Upper lobe of right lung (tissue), 1 donor: ENCODE data around the gene IL12RB2. TPM values are rescaled to one million over a fixed set of nuclear protein-coding genes. Genes with fewer than 3 reads are reported as not detected.

ENCODE experiments used
- ATAC-seq: fragments of 200-7000 bp; cut with Tn5 transposase; one replicate; pipeline ENCODE4 v1.9.1; 2020; ENCODE audit warnings: mild to moderate bottlenecking, moderate library complexity
- DNase-seq: peaks from one replicate; pipeline ENCODE4 v3.0.0-alpha.2; 2020
- H3K27ac ChIP-seq: fragments of 200-600 bp; one replicate; pipeline ENCODE4 v1.8.0; 2022
- H3K27me3 ChIP-seq: fragments of 200-600 bp; one replicate; pipeline ENCODE4 v1.8.0; 2022; ENCODE audit warnings: mild to moderate bottlenecking
- H3K36me3 ChIP-seq: fragments of 200-600 bp; one replicate; pipeline ENCODE4 v1.8.0; 2022
- H3K4me1 ChIP-seq: fragments of 200-600 bp; one replicate; pipeline ENCODE4 v1.8.0; 2022
- H3K4me3 ChIP-seq: fragments of 200-600 bp; one replicate; pipeline ENCODE4 v1.8.0; 2022; ENCODE audit warnings: mild to moderate bottlenecking
- H3K9me3 ChIP-seq: fragments of 200-600 bp; one replicate; pipeline ENCODE4 v1.8.0; 2022
- CTCF ChIP-seq: fragments of 200-600 bp; IDR thresholded peaks from one replicate; pipeline ENCODE4 v1.8.0; 2022; ENCODE audit warnings: antibody characterized with exemption
- intact Hi-C: fragments of 100-400 bp; cut with DNase I; formaldehyde crosslinking; loops from one replicate; pipeline ENCODE4 v1.11.0; 2022
- total RNA-seq: library from RNA; stranded (reverse); fragmentation: NEBNext Ultra II Directional; extraction: Animal tissue kit (Norgen Biotek cat#: 25700); gene quantifications from one replicate; pipeline ENCODE4 v1.2.1, GENCODE V29; 2021
- donor health status: DM: no; HTN: yes; CAD: no; lungs with severe emphysema.

Gene IL12RB2
- total RNA-seq, 1 donor from 2014 or later = 0.87 TPM

DNA sequence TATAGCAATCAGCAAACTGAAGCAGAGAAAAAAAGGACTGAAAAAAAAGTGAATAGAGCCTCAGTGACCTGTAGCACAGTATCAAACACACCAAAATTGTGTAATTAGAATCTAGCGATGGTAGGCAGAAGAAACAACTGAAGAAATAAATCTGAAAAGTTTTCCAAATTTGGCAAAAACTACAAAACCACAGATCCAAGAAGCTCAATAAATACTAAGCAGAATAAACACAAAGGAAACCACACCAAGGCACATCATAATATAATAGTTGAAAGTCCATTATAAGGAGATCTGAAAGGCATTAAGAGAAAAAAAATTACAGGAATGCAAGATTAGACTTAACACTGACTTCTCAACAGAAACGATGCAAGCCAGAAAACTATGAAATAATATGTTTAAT, 7.1 kb upstream of the IL12RB2 start:
- Histone ChIP-seq H3K4me3 (no peak overlapping the region), H3K4me1 (no peaks in the 10 kb centered on the region), H3K9me3 (no peaks in the 10 kb centered on the region), H3K27ac (no peak overlapping the region), H3K36me3 (no peaks in the 10 kb centered on the region), H3K27me3 (no peaks in the 10 kb centered on the region)
- no peak for DNase-seq
- intact Hi-C loops = no loop called here
- TF ChIP-seq CTCF = no peak
- no peak for ATAC-seq

DNA sequence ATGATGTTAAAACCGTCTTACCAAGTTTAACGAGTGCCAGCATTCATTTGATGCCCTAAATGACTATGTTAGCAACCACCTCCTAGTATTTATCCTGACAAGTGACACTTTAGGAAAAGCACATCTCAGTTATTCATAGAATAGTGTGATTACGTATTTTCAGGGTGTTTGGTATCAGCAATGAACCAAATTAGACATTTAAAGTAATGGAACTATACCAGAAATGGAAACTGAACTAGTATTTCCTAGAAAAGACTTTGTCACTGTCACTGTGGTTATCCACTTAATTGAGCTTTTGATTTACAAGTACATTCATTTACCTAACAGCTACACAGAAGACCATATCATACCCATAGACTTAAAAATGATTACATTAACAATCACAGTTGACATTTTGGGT, 3.6 kb upstream of the IL12RB2 start:
- no peaks in the 10 kb centered on the region for H3K4me1 ChIP-seq
- H3K27ac ChIP-seq = no peak overlapping the region
- intact Hi-C loops = no loop called here
- H3K4me3 ChIP-seq = no peak overlapping the region
- H3K36me3 ChIP-seq = no peaks in the 10 kb centered on the region
- DNase-seq = no peak
- H3K27me3 ChIP-seq = peaks cover 23% of the 10 kb centered on the region
- TF ChIP-seq CTCF = no peak
- no peaks in the 10 kb centered on the region for H3K9me3 ChIP-seq
- ATAC-seq = no peak

DNA sequence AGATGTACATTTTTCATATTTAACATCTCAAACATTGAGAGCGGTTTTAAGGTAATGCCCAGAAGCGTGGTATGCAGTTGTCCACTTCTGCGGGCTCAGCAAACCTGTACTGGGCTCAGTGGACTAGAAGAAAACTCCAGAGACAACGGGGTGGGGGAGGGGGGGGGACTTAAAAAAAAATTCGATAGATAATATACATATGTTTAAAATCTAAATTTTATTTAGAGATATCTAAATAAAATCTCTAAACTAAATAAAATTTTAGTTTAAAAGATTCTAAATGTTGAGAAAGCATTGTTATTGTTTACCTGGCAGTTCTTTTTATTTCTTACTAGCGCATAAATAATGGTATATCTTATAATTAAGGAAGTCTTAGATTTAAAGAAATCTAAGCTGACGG, 1.1 kb upstream of the IL12RB2 start:
- H3K9me3 ChIP-seq = no peaks in the 10 kb centered on the region
- no peak overlapping the region for H3K4me3 ChIP-seq
- intact Hi-C loops = no loop called here
- ATAC-seq (no peak), DNase-seq (no peak)
- no peak for TF ChIP-seq CTCF
- H3K27ac ChIP-seq = no peak overlapping the region
- H3K27me3 ChIP-seq = peaks cover 23% of the 10 kb centered on the region
- no peaks in the 10 kb centered on the region for H3K36me3 ChIP-seq
- H3K4me1 ChIP-seq = no peaks in the 10 kb centered on the region

DNA sequence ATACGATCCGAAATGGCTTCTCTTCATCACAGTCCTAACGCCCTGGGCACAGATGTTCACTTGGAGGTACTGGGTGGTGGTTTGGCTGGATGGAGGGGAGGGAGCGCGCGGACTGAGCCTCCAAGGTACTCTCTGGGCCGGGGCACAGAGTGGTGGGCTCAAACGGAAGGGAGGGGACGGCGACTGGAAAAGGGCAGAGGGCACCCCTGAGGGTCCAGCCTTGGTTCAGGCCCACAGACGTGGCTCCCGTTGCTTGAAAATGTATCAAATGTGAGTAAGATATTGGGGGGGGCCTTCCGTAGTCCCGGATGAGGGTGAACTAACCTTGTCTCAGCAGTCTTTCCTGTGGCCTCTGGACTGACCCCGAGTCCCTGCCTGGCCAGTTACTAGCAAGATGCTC, 463 bp downstream of the IL12RB2 start:
- H3K4me3 ChIP-seq = peak overlapping the region; percentile 46
- intact Hi-C loops = no loop called here
- TF ChIP-seq CTCF = no peak
- no peaks in the 10 kb centered on the region for H3K9me3 ChIP-seq
- no peaks in the 10 kb centered on the region for H3K36me3 ChIP-seq
- H3K27ac ChIP-seq = no peak overlapping the region
- H3K27me3 ChIP-seq = peaks cover 23% of the 10 kb centered on the region
- no peaks in the 10 kb centered on the region for H3K4me1 ChIP-seq
- peak; percentile 15 for ATAC-seq
- DNase-seq = no peak

- no peak for DNase-seq
- Histone ChIP-seq H3K27me3 (peaks cover 14% of the 10 kb centered on the region), H3K9me3 (no peaks in the 10 kb centered on the region), H3K4me1 (no peaks in the 10 kb centered on the region), H3K4me3 (no peak overlapping the region), H3K36me3 (no peaks in the 10 kb centered on the region), H3K27ac (no peak overlapping the region)
- intact Hi-C loops = no loop called here
- no peak for TF ChIP-seq CTCF
- no peak for ATAC-seq
Observed at GRCh38 chr1:67312615-67313014, 4.9 kb downstream of the IL12RB2 start.

DNA sequence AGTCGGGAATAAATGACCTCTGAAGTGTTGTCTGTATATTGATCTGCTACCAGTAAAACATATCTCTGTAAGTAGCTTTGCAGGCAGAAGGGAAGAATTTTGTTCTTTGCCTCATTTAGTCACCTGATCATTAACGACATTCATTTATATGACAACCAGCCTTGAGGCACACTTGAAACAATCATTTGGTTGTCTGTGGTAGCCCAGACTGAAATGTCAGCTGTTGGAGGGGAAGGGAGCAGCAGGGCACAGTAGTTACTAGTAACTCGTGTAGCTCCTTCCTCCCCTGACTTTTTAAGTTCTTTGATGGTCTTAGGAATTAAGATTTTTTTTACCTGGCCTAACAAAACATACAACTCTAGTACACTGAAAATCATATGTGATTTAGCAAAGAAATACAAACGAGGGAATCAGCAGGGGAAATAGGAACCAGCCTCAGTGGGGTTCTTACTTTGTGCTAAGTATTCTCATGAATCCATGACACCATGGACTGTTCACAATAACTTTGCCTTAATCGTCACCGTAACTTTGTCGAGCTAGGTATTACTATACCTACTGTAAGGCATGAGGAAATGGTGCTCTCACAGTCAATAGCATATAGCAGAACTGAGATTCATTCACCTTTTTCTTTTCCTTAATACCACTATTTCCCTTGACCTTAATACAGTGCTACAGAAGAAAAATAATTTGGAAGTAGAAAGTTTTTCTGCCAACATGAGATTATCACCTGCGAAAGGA, 6.4 kb downstream of the IL12RB2 start:
- DNase-seq (no peak), ATAC-seq (no peak)
- no peak overlapping the region for H3K4me3 ChIP-seq
- TF ChIP-seq CTCF = no peak
- intact Hi-C loops = no loop called here
- no peaks in the 10 kb centered on the region for H3K9me3 ChIP-seq
- H3K27ac ChIP-seq = no peak overlapping the region
- H3K4me1 ChIP-seq = no peaks in the 10 kb centered on the region
- no peaks in the 10 kb centered on the region for H3K36me3 ChIP-seq
- H3K27me3 ChIP-seq = no peaks in the 10 kb centered on the region
